Measurements from ENCODE around the gene PCDHA2. TPM values are rescaled to one million over a fixed set of nuclear protein-coding genes. Genes with fewer than 3 reads are reported as not detected.

The PCDHA2 gene
- total and polyA plus RNA-seq, 2 of the 8 experiments (the other 6 are each of a cell fraction or from before 2014, with no cell fraction given): 0.86 to 1.9 TPM

GRCh38 chr5:140833993-140834392, 39.3 kb downstream of the PCDHA2 start, which contains the start of gene PCDHA7:
Gene PCDHA7, plus strand, starts transcription at chr5:140834269. Its CDS starts 115 bp downstream, at chr5:140834384.
- peaks cover 0 to 21% of the 10 kb centered on the region in 2 experiments; a peak in 2 of 4 replicates for H3K9me3 ChIP-seq (ENCODE audit: insufficient read depth in 2 of 2, low read depth in 1 of 2, low read length in 1 of 2)
- no peak within 1 kb of the TSS; the same call in 1 of the 2 replicates for H3K18ac ChIP-seq (ENCODE audit: extremely low read depth, low read length)
- H2BK5ac ChIP-seq (ENCODE audit: low read depth, low read length): no peak within 1 kb of the TSS
- TF ChIP-seq BCL11A (IDR thresholded peaks at IDR 0.05; ENCODE audit: low read depth in 2 of 2, low read length in 2 of 2): no peak
- TF ChIP-seq CTCF (IDR thresholded peaks at IDR 0.05; ENCODE audit: control extremely low read depth in 1 of 3, insufficient read depth in 1 of 3, low read depth in 1 of 3, low read length in 3 of 3): peak in 1 of 3 experiments; percentile 11; a peak in 1 of 4 replicates
- TF ChIP-seq EZH2 (IDR thresholded peaks at IDR 0.05; ENCODE audit: low read depth, low read length, severe bottlenecking): no peak
- no peaks in the 10 kb centered on the region; a peak in 1 of 4 replicates for H3K79me2 ChIP-seq (ENCODE audit: control insufficient read depth in 1 of 2, insufficient read depth in 2 of 2, low read length in 2 of 2)
- peak within 1 kb of the TSS in 1 of 2 experiments; percentile 59; a peak in 1 of 4 replicates for H3K4me2 ChIP-seq (ENCODE audit: insufficient read depth in 1 of 2, low read depth in 2 of 2, low read length in 2 of 2)
- 84% methylated on average over 8 of the region's 8 CpGs; no CpG with 5 or more reads in 1 of the 2 experiments for WGBS, 2 experiments (ENCODE audit: extremely low coverage in 1 of 2, insufficient coverage in 1 of 2, insufficient read length in 1 of 2, insufficient replicate concordance in 2 of 2, low coverage in 1 of 2, low lambda C conversion rate in 2 of 2, missing lambda C conversion rate in 1 of 2)
- no peaks in the 10 kb centered on the region for H3K27me3 ChIP-seq (replicated peaks in 1 of 4; ENCODE audit: control insufficient read depth in 3 of 4, extremely low read depth in 1 of 4, insufficient read depth in 3 of 4, low read length in 3 of 4)
- no peak within 1 kb of the TSS for H2BK20ac ChIP-seq (ENCODE audit: low read length)
- no peak within 1 kb of the TSS for H3K23ac ChIP-seq (ENCODE audit: insufficient read length)
- H3K56ac ChIP-seq (replicated peaks; ENCODE audit: insufficient read length, low read depth, low read length): no peak within 1 kb of the TSS
- H3K27ac ChIP-seq (ENCODE audit: low read depth, low read length): no peak within 1 kb of the TSS
- peak within 1 kb of the TSS in 1 of 4 experiments; percentile 63; a peak in 1 of 7 replicates for H3K9ac ChIP-seq (replicated peaks in 1 of 4; ENCODE audit: extremely low read depth in 1 of 4, low read depth in 3 of 4, low read length in 3 of 4)
- FAIRE-seq: no peak
- H2AFZ ChIP-seq (ENCODE audit: low read length): no peak within 1 kb of the TSS
- no peak within 1 kb of the TSS for H3K14ac ChIP-seq (ENCODE audit: insufficient read length)
- CTCF ChIA-PET (ENCODE audit: partially characterized antibody): interaction anchor here (1.1 to 2.2 kb wide), 7 partner anchors 8 to 217 kb away, joined by 3 to 6 read pairs (median 4); partner anchors contain the start of genes PCDHA11, PCDHA5 and PCDHB1
- H2BK15ac ChIP-seq (ENCODE audit: low read length): no peak within 1 kb of the TSS
- no peak within 1 kb of the TSS for H2AK5ac ChIP-seq (ENCODE audit: low read depth, low read length)
- H3K4me1 ChIP-seq (replicated peaks in 1 of 4; ENCODE audit: control insufficient read depth in 3 of 4, insufficient read depth in 4 of 4, low read length in 3 of 4): no peaks in the 10 kb centered on the region
- peaks cover 0 to 9% (median 0%) of the 10 kb centered on the region in 4 experiments; a peak in 2 of 8 replicates for H3K36me3 ChIP-seq (ENCODE audit: control insufficient read depth in 2 of 4, insufficient read depth in 4 of 4, low read length in 3 of 4)
- POLR2A ChIA-PET (ENCODE audit: partially characterized antibody): no interaction called here
- no peak within 1 kb of the TSS for H3K4ac ChIP-seq (replicated peaks; ENCODE audit: insufficient read length, low read depth, low read length)
- no peak within 1 kb of the TSS for H4K91ac ChIP-seq (replicated peaks; ENCODE audit: insufficient read length, low read length)
- no peak for DNase-seq (ENCODE audit: low read depth in 1 of 2, low spot score in 2 of 2)
- H2BK120ac ChIP-seq (replicated peaks; ENCODE audit: low read depth, low read length): no peak within 1 kb of the TSS
- H4K5ac ChIP-seq (ENCODE audit: insufficient read length, low read depth, low read length): no peak within 1 kb of the TSS
- no peaks in the 10 kb centered on the region for H3K23me2 ChIP-seq (ENCODE audit: low read depth, low read length)
- no peaks in the 10 kb centered on the region for H3K79me1 ChIP-seq (ENCODE audit: low read depth, low read length)
- H2BK12ac ChIP-seq (ENCODE audit: low read depth, low read length): no peak within 1 kb of the TSS
- H4K8ac ChIP-seq (ENCODE audit: extremely low read depth, insufficient read depth, low read length): no peak within 1 kb of the TSS; the same call in 1 of the 2 replicates
- no peaks in the 10 kb centered on the region for H4K20me1 ChIP-seq (replicated peaks in 1 of 2; ENCODE audit: control insufficient read depth in 1 of 2, insufficient read depth in 2 of 2, low read length in 2 of 2)
- H3K4me3 ChIP-seq (ENCODE audit: extremely low read depth in 1 of 4, insufficient read depth in 2 of 4, low read depth in 3 of 4, low read length in 4 of 4): peak within 1 kb of the TSS in 1 of 4 experiments; percentile 59; a peak in 2 of 8 replicates
